Thyroid gland (tissue), 4 donors: Measurements from ENCODE around the gene LAMA2.

Source experiments
- CTCF ChIP-seq, 6 experiments: fragments of 200-600 bp in 3 of 6; fragments of 450-650 bp in 3 of 6; sonication (generic) in 3 of 6; IDR thresholded peaks; one replicate each; pipeline ENCODE4 v1.5.1; 2016 to 2019; ENCODE audit warnings: antibody characterized with exemption in 6 of 6, mild to moderate bottlenecking in 2 of 6, inconsistent platforms in 1 of 6, moderate library complexity in 1 of 6
- POLR2A ChIP-seq, 2 donors: fragments of 450-650 bp; IDR thresholded peaks; one replicate each; pipeline ENCODE4 v1.6.1; 2017; ENCODE audit warnings: antibody characterized with exemption in 2 of 2, mild to moderate bottlenecking in 2 of 2, moderate library complexity in 1 of 2

DNA sequence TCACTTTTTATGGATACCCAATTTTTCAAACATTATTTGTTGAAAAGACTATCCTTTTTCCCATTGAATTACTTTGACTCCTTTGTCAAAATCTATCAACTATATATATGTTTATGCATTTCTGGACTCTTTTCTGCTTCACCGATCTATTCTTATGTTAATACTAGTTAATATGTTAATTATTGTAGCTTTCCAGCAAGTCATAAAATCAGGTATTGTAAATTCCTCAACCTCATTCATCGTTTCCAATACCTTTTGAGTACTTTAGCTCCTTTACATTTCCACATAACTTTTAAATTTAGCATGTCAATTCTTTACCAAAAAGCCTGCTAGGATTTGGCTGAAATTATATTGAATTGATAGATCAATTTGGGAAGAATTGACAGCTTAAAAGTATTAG lies 419.7 kb downstream of the LAMA2 start:
- TF ChIP-seq CTCF (IDR thresholded peaks at IDR 0.05): no peak
- TF ChIP-seq POLR2A (IDR thresholded peaks at IDR 0.05): no peak
